IMR-90 (cell line): ENCODE data around the gene EHMT1. TPM values are rescaled to one million over a fixed set of nuclear protein-coding genes. Genes with fewer than 3 reads are reported as not detected.

Experiments used
- ATAC-seq: fragments of 200-7000 bp; cut with Tn5 transposase; 2 replicates; pipeline ENCODE4 v1.9.1; 2020; ENCODE audit warnings: low read depth, mild to moderate bottlenecking, moderate library complexity
- BruUV-seq: library from RNA; stranded (reverse); fragments of 400-500 nt; replicated peaks from 2 replicates; lab custom pipeline; 2021; lab: Mats Ljungman, UMichigan
- CTCF ChIA-PET: fragments of 300-600 bp; formaldehyde crosslinking; extraction: SDS; loops from one replicate; lab custom pipeline; 2021; ENCODE audit warnings: antibody characterized with exemption; lab: Yijun Ruan, JAX
- POLR2A ChIA-PET: fragments of 300-600 bp; sonication (Branson Sonifier 250); formaldehyde crosslinking; loops from one replicate; lab custom pipeline; 2022; ENCODE audit warnings: antibody characterized with exemption; ENCODE audit not compliant: unreplicated experiment; lab: Charles Lee
- DNase-seq: peaks from one replicate; pipeline ENCODE4 v3.0.0; 2013
- H2AFZ ChIP-seq: replicated peaks from 2 replicates; pipeline ENCODE3; 2013; ENCODE audit warnings: low read length, mild to moderate bottlenecking; ENCODE audit not compliant: poor library complexity
- H2AK5ac ChIP-seq: 2 replicates; pipeline ENCODE4 v1.6.1; 2013; ENCODE audit warnings: low read depth, low read length, inconsistent platforms
- H2AK9ac ChIP-seq: replicated peaks from 2 replicates; pipeline ENCODE3; 2013; ENCODE audit warnings: mild to moderate bottlenecking, low read depth, low read length, moderate library complexity; ENCODE audit not compliant: poor library complexity
- H2BK120ac ChIP-seq: 2 replicates; pipeline ENCODE4 v1.6.1; 2013; ENCODE audit warnings: low read depth, low read length, inconsistent platforms
- H2BK15ac ChIP-seq: 3 replicates; pipeline ENCODE4 v1.6.1; 2013; ENCODE audit warnings: low read depth, low read length, inconsistent platforms
- H2BK20ac ChIP-seq: 2 replicates; pipeline ENCODE4 v1.6.1; 2013; ENCODE audit warnings: low read depth, mild to moderate bottlenecking, inconsistent platforms, low read length, moderate library complexity
- H2BK5ac ChIP-seq: 2 replicates; pipeline ENCODE4 v1.6.1; 2013; ENCODE audit warnings: mild to moderate bottlenecking, low read depth, low read length, inconsistent platforms; ENCODE audit not compliant: poor library complexity, severe bottlenecking
- H3K14ac ChIP-seq: replicated peaks from 2 replicates; pipeline ENCODE4 v1.6.1; 2013; ENCODE audit warnings: low read depth, low read length, inconsistent platforms
- H3K18ac ChIP-seq: 2 replicates; pipeline ENCODE4 v1.6.1; 2013; ENCODE audit warnings: low read depth, low read length, control low read depth
- H3K23ac ChIP-seq: 2 replicates; pipeline ENCODE4 v1.6.1; 2013; ENCODE audit warnings: low read depth, low read length, inconsistent platforms
- H3K27ac ChIP-seq: 2 replicates; pipeline ENCODE4 v1.5.1; 2013; ENCODE audit warnings: mild to moderate bottlenecking, control low read depth, low read length; ENCODE audit not compliant: insufficient read depth
- H3K27me3 ChIP-seq: 2 replicates; pipeline ENCODE4 v1.6.1; 2013; ENCODE audit warnings: low read length; ENCODE audit not compliant: control insufficient read depth, insufficient read depth
- H3K36me3 ChIP-seq: 2 replicates; pipeline ENCODE4 v1.6.1; 2013; ENCODE audit warnings: low read length, mixed read lengths; ENCODE audit not compliant: control insufficient read depth, insufficient read depth
- H3K4ac ChIP-seq: 2 replicates; pipeline ENCODE4 v1.6.1; 2013; ENCODE audit warnings: low read depth, low read length, inconsistent platforms
- H3K4me1 ChIP-seq: 2 replicates; pipeline ENCODE4 v1.6.1; 2013; ENCODE audit warnings: low read length, mixed read lengths; ENCODE audit not compliant: control insufficient read depth, insufficient read depth
- H3K4me2 ChIP-seq: 2 replicates; pipeline ENCODE4 v1.6.1; 2013; ENCODE audit warnings: low read depth, mild to moderate bottlenecking, control low read depth, low read length, moderate library complexity
- H3K4me3 ChIP-seq: 2 replicates; pipeline ENCODE4 v1.5.1; 2013; ENCODE audit warnings: low read depth, mild to moderate bottlenecking, control low read depth, low read length, moderate library complexity; ENCODE audit not compliant: insufficient read depth
- H3K56ac ChIP-seq: 2 replicates; pipeline ENCODE4 v1.6.1; 2013; ENCODE audit warnings: low read length, inconsistent platforms; ENCODE audit not compliant: insufficient read depth; ENCODE audit errors: extremely low read depth
- H3K79me1 ChIP-seq, 2 experiments: 2 replicates each; pipeline ENCODE4 v1.6.1; 2013; ENCODE audit warnings: low read length in 2 of 2, inconsistent platforms in 1 of 2, low read depth in 1 of 2
- H3K9ac ChIP-seq: 2 replicates; pipeline ENCODE4 v1.6.1; 2013; ENCODE audit warnings: low read depth, low read length, control low read depth
- H3K9me1 ChIP-seq: 2 replicates; pipeline ENCODE4 v1.6.1; 2013; ENCODE audit warnings: low read length, inconsistent platforms; ENCODE audit not compliant: insufficient read depth
- H3K9me3 ChIP-seq: 2 replicates; pipeline ENCODE4 v1.6.1; 2013; ENCODE audit warnings: low read length; ENCODE audit not compliant: control insufficient read depth, insufficient read depth
- H4K20me1 ChIP-seq: 2 replicates; pipeline ENCODE4 v1.6.1; 2013; ENCODE audit warnings: low read length, inconsistent platforms; ENCODE audit not compliant: insufficient read depth
- H4K5ac ChIP-seq: 2 replicates; pipeline ENCODE4 v1.6.1; 2013; ENCODE audit warnings: mild to moderate bottlenecking, low read depth, low read length, control low read depth
- H4K8ac ChIP-seq, 2 experiments: 2 replicates each; pipeline ENCODE4 v1.6.1; 2013; ENCODE audit warnings: low read depth in 2 of 2, low read length in 2 of 2, control low read depth in 1 of 2, inconsistent platforms in 1 of 2
- H4K91ac ChIP-seq: 2 replicates; pipeline ENCODE4 v1.6.1; 2013; ENCODE audit warnings: low read depth, low read length, inconsistent platforms; ENCODE audit not compliant: insufficient read depth
- CHD1 ChIP-seq: IDR thresholded peaks from 2 replicates; pipeline ENCODE4 v1.6.1; 2012; ENCODE audit warnings: low read depth, low read length, improper control_type of control experiment
- MAZ ChIP-seq: IDR thresholded peaks from 2 replicates; pipeline ENCODE4 v1.6.1; 2012; ENCODE audit warnings: low read depth, mild to moderate bottlenecking, low read length, improper control_type of control experiment, moderate library complexity, borderline replicate concordance
- WGBS, 2 experiments: methylation state at CpG; one replicate each; pipeline versions ENCODE4 v1.1.5 to v1.1.7; 2013; ENCODE audit warnings: missing lambda C conversion rate in 2 of 2; ENCODE audit not compliant: insufficient read length in 1 of 2; ENCODE audit errors: extremely low coverage in 2 of 2; 5-methylcytosine and 5-hydroxymethylcytosine counted together
- dilution Hi-C: fragments of 300-500 bp; cut with HindIII; formaldehyde crosslinking; loops from one replicate; pipeline ENCODE4 v1.14.3; 2018; ENCODE audit warnings: low sequenced_read_pairs; ENCODE audit not compliant: unreplicated experiment
- in situ Hi-C: fragments of 300-500 bp; cut with MboI; formaldehyde crosslinking; loops from 3 replicates; pipeline ENCODE4 v1.14.3; 2019; ENCODE audit warnings: low sequenced_read_pairs, inconsistent platforms, mixed read lengths
- intact Hi-C: fragments of 100-400 bp; cut with micrococcal nuclease; formaldehyde crosslinking; loops from 2 replicates; pipeline ENCODE4 v1.10.0; 2022
- polyA plus RNA-seq, 3 experiments: library from polyadenylated mRNA; depleted of rRNA; stranded (reverse); fragments of >200 nt; gene quantifications; 2 replicates each; pipeline ENCODE4 v1.2.3, GENCODE V29; 2012; ENCODE audit warnings: low replicate concordance in 1 of 3
- total RNA-seq: library from RNA; depleted of rRNA; stranded (reverse); fragments of >200 nt; gene quantifications from 2 replicates; pipeline ENCODE4 v1.2.3, GENCODE V29; 2012

The EHMT1 gene
- total and polyA plus RNA-seq, 2 of the 4 experiments (the other 2 are of a cell fraction) = 32.8 to 35.1 TPM

- peaks cover 3% of the 10 kb centered on the region; the same call in 1 of the 2 replicates for H3K9me1 ChIP-seq
- no peak for TF ChIP-seq CHD1
- TF ChIP-seq MAZ = no peak
- H3K4me1 ChIP-seq = no peaks in the 10 kb centered on the region
- intact Hi-C loops (no loop called here), dilution Hi-C loops (no loop called here), in situ Hi-C loops (no loop called here)
- H2BK5ac ChIP-seq = no peak overlapping the region
- ATAC-seq (no peak), DNase-seq (no peak)
- no peak overlapping the region for H2AFZ ChIP-seq
- no peak overlapping the region for H3K27ac ChIP-seq
- H4K8ac ChIP-seq = no peak overlapping the region
- H3K4ac ChIP-seq = no peak overlapping the region
- peaks cover 5% of the 10 kb centered on the region; the same call in 1 of the 2 replicates for H3K27me3 ChIP-seq
- no peak overlapping the region for H2BK120ac ChIP-seq
- H2AK9ac ChIP-seq = no peak overlapping the region
- no peak overlapping the region for H2BK15ac ChIP-seq
- no peak overlapping the region for H3K4me3 ChIP-seq
- no TSS peak for BruUV-seq
- H4K91ac ChIP-seq = no peak overlapping the region
- no peak overlapping the region for H3K18ac ChIP-seq
- no peak overlapping the region for H3K56ac ChIP-seq
- H3K23ac ChIP-seq = no peak overlapping the region
- no peaks in the 10 kb centered on the region for H3K79me1 ChIP-seq
- 83% methylated on average over 5 of the region's 8 CpGs; no CpG with 5 or more reads in 1 of the 2 experiments for WGBS, 2 experiments
- H3K36me3 ChIP-seq = no peaks in the 10 kb centered on the region
- no peaks in the 10 kb centered on the region for H4K20me1 ChIP-seq
- no peaks in the 10 kb centered on the region for H3K9me3 ChIP-seq
- H3K4me2 ChIP-seq = no peak overlapping the region
- no peak overlapping the region for H2BK20ac ChIP-seq
- no peak overlapping the region for H3K14ac ChIP-seq
- H3K9ac ChIP-seq = no peak overlapping the region
- no peak overlapping the region for H2AK5ac ChIP-seq
- no peak overlapping the region for H4K5ac ChIP-seq
- CTCF ChIA-PET = no interaction called here
- POLR2A ChIA-PET = no interaction called here
These were observed 19.9 kb upstream of the EHMT1 start for GRCh38 chr9:137598943-137599342.
